Type B pancreatic cell (in vitro differentiated cells): ENCODE data around the gene RCSD1. TPM values are rescaled to one million over a fixed set of nuclear protein-coding genes. Genes with fewer than 3 reads are reported as not detected.

Experiments used
- DNase-seq: peaks from one replicate; pipeline ENCODE4 v3.0.0; 2021; ENCODE audit warnings: mixed read lengths; ENCODE audit not compliant: unreplicated experiment; ENCODE audit errors: extremely low spot score
- H3K27ac Mint-ChIP-seq: 2 replicates; pipeline ENCODE4 v1.8.0; 2021; ENCODE audit warnings: mild to moderate bottlenecking, mixed read lengths
- H3K27me3 Mint-ChIP-seq: 2 replicates; pipeline ENCODE4 v1.8.0; 2021; ENCODE audit warnings: mixed read lengths
- H3K36me3 Mint-ChIP-seq: 2 replicates; pipeline ENCODE4 v1.8.0; 2021; ENCODE audit warnings: mixed read lengths
- H3K4me1 Mint-ChIP-seq: one replicate; pipeline ENCODE4 v1.8.0; 2021; ENCODE audit warnings: mixed read lengths; ENCODE audit not compliant: unreplicated experiment
- H3K4me3 Mint-ChIP-seq: 2 replicates; pipeline ENCODE4 v1.8.0; 2021; ENCODE audit warnings: mild to moderate bottlenecking, mixed read lengths
- H3K9me3 Mint-ChIP-seq: 2 replicates; pipeline ENCODE4 v1.8.0; 2021; ENCODE audit warnings: mixed read lengths
- CTCF ChIP-seq: fragments of 200-600 bp; sonication (generic); conservative IDR thresholded peaks from 2 replicates; pipeline ENCODE4 v1.5.0; 2021; ENCODE audit warnings: antibody characterized with exemption, mild to moderate bottlenecking
- total RNA-seq: library from RNA; stranded (reverse); gene quantifications from 2 replicates; pipeline ENCODE4 v1.2.1, GENCODE V29; 2021; ENCODE audit warnings: low replicate concordance

Gene RCSD1
- total RNA-seq, 1 donor from 2014 or later = 0.75 TPM

GRCh38 chr1:167749741-167750140, 119.7 kb downstream of the RCSD1 start:
- H3K4me3 Mint-ChIP-seq = no peak overlapping the region
- H3K4me1 Mint-ChIP-seq = peaks cover 37% of the 10 kb centered on the region
- no peak for DNase-seq
- H3K27ac Mint-ChIP-seq = peak overlapping the region; percentile 61
- no peak for TF ChIP-seq CTCF
- H3K9me3 Mint-ChIP-seq = no peaks in the 10 kb centered on the region
- H3K27me3 Mint-ChIP-seq = no peaks in the 10 kb centered on the region
- peaks cover 14% of the 10 kb centered on the region for H3K36me3 Mint-ChIP-seq

GRCh38 chr1:167750641-167751040, 120.6 kb downstream of the RCSD1 start:
- TF ChIP-seq CTCF = no peak
- Mint-ChIP-seq H3K4me1 (peaks cover 39% of the 10 kb centered on the region), H3K36me3 (peaks cover 14% of the 10 kb centered on the region), H3K9me3 (no peaks in the 10 kb centered on the region), H3K27ac (no peak overlapping the region), H3K27me3 (no peaks in the 10 kb centered on the region), H3K4me3 (no peak overlapping the region)
- DNase-seq = no peak

GRCh38 chr1:167751676-167752075, 121.6 kb downstream of the RCSD1 start:
- Mint-ChIP-seq H3K9me3 (no peaks in the 10 kb centered on the region), H3K27me3 (no peaks in the 10 kb centered on the region), H3K4me1 (peaks cover 39% of the 10 kb centered on the region), H3K36me3 (peaks cover 10% of the 10 kb centered on the region), H3K27ac (no peak overlapping the region), H3K4me3 (no peak overlapping the region)
- no peak for DNase-seq
- TF ChIP-seq CTCF = no peak

- H3K27ac Mint-ChIP-seq = peak overlapping the region; percentile 0
- peaks cover 43% of the 10 kb centered on the region for H3K4me1 Mint-ChIP-seq
- H3K27me3 Mint-ChIP-seq = no peaks in the 10 kb centered on the region
- TF ChIP-seq CTCF = no peak
- no peak overlapping the region for H3K4me3 Mint-ChIP-seq
- peaks cover 10% of the 10 kb centered on the region for H3K36me3 Mint-ChIP-seq
- DNase-seq = no peak
- no peaks in the 10 kb centered on the region for H3K9me3 Mint-ChIP-seq
Observed at GRCh38 chr1:167752219-167752985, 122.4 kb downstream of the RCSD1 start.

GRCh38 chr1:167755654-167756053, 125.6 kb downstream of the RCSD1 start:
- DNase-seq = no peak
- H3K4me1 Mint-ChIP-seq = peaks cover 39% of the 10 kb centered on the region
- H3K27ac Mint-ChIP-seq = peak overlapping the region; percentile 10
- H3K4me3 Mint-ChIP-seq = no peak overlapping the region
- no peaks in the 10 kb centered on the region for H3K9me3 Mint-ChIP-seq
- peaks cover 14% of the 10 kb centered on the region for H3K36me3 Mint-ChIP-seq
- H3K27me3 Mint-ChIP-seq = no peaks in the 10 kb centered on the region
- TF ChIP-seq CTCF = no peak

Other genes starting within 250 kb of the RCSD1 start
- 0.29 and 0.58 TPM in 2 replicates for gene CD247, start 111.7 kb upstream of the RCSD1 start, total RNA-seq
- 39.5 and 54.9 TPM in 2 replicates for gene CREG1, start 76.5 kb upstream of the RCSD1 start, total RNA-seq
- gene MPZL1, start 91.8 kb downstream of the RCSD1 start, total RNA-seq = 93.8 and 103 TPM in 2 replicates